Testis (tissue), 3 donors: ENCODE data around the gene ERC2. TPM values are rescaled to one million over a fixed set of nuclear protein-coding genes. Genes with fewer than 3 reads are reported as not detected.

Source experiments
- DNase-seq: peaks from one replicate; pipeline ENCODE4 v3.0.0-alpha.2; 2019
- H3K27ac ChIP-seq, 2 donors: fragments of 200-600 bp; sonication (generic); one replicate each; pipeline ENCODE4 v1.5.1; 2019
- H3K27me3 ChIP-seq: fragments of 200-600 bp; sonication (generic); one replicate; pipeline ENCODE4 v1.5.1; 2019
- H3K36me3 ChIP-seq: fragments of 200-600 bp; sonication (generic); one replicate; pipeline ENCODE4 v1.5.1; 2017; ENCODE audit warnings: low read depth; ENCODE audit errors: missing control alignments
- H3K4me1 ChIP-seq: fragments of 200-600 bp; sonication (generic); one replicate; pipeline ENCODE4 v1.5.1; 2019
- H3K4me3 ChIP-seq, 2 donors: fragments of 200-600 bp; sonication (generic); one replicate each; pipeline ENCODE4 v1.5.1; 2017 to 2019
- H3K9me3 ChIP-seq: fragments of 200-600 bp; sonication (generic); one replicate; pipeline ENCODE4 v1.5.1; 2017
- CTCF ChIP-seq, 3 experiments: fragments of 450-650 bp in 2 of 3; fragments of 200-600 bp in 1 of 3; sonication (generic) in 1 of 3; IDR thresholded peaks; one replicate each; pipeline ENCODE4 v1.5.1; 2016 to 2019; ENCODE audit warnings: antibody characterized with exemption in 3 of 3, mild to moderate bottlenecking in 2 of 3, moderate library complexity in 1 of 3
- POLR2A ChIP-seq: fragments of 450-650 bp; IDR thresholded peaks from one replicate; pipeline ENCODE4 v1.6.1; 2017; ENCODE audit warnings: antibody characterized with exemption, mild to moderate bottlenecking, moderate library complexity
- WGBS, 2 donors: methylation state at CpG; one replicate each; pipeline ENCODE4 v1.1.5; 2018; 5-methylcytosine and 5-hydroxymethylcytosine counted together
- intact Hi-C: fragments of 100-400 bp; cut with DNase I; formaldehyde crosslinking; loops from one replicate; pipeline ENCODE4 v1.15.1; 2023; ENCODE audit warnings: low total_unique reads
- polyA plus RNA-seq: library from polyadenylated mRNA; stranded (reverse); fragments of 350-450 nt; fragmentation: Illumina TruSeq; extraction: RNeasy Lipid Tissue Mini Kit (QIAGEN cat#74804); gene quantifications from one replicate; pipeline ENCODE4 v1.2.3, GENCODE V29; 2014; ENCODE audit warnings: low read depth, low replicate concordance; ENCODE audit not compliant: insufficient read depth
- total RNA-seq, 2 donors: library from RNA; depleted of rRNA; stranded (reverse); fragments of >200 nt; gene quantifications; one replicate each; pipeline ENCODE4 v1.2.3, GENCODE V29; 2016

The ERC2 gene
- total and polyA plus RNA-seq, 3 donors from 2014 or later = 1.9 to 6.1 (median 5.9) TPM

- WGBS, 2 donors = 84 to 94% methylated on average over 1 of the region's 1 CpG
- intact Hi-C loops = no loop called here
- no peaks in the 10 kb centered on the region for H3K27me3 ChIP-seq
- no peaks in the 10 kb centered on the region for H3K4me1 ChIP-seq
- H3K4me3 ChIP-seq = no peak overlapping the region
- no peak for DNase-seq
- no peak overlapping the region for H3K27ac ChIP-seq
- H3K9me3 ChIP-seq = no peaks in the 10 kb centered on the region
- TF ChIP-seq POLR2A (no peak), CTCF (IDR thresholded peaks at IDR 0.05) (no peak)
- no peaks in the 10 kb centered on the region for H3K36me3 ChIP-seq
Observed at GRCh38 chr3:55692295-55692956, 775.8 kb downstream of the ERC2 start.

DNA sequence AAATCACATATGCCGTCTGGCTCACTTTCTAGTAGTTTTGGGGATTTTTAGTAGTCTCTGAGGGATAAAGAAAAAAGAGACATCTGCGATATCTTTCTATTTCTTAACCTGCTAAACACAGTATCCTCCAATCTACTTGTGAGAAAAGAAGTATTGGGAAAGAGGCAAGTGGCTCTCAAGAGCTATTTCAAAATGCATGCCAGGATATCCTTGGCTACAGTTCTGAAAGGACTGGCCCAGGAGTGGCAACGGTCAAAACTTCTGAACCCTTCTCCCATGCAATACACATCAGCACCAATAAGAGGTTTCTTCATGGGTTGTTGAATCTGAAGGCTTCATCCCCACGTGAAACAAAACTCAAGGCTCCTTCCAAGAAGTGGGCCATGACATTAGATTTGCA is 777.1 kb downstream of the ERC2 start:
- no peak for DNase-seq
- no peaks in the 10 kb centered on the region for H3K4me1 ChIP-seq
- no peaks in the 10 kb centered on the region for H3K36me3 ChIP-seq
- no peak overlapping the region for H3K27ac ChIP-seq
- WGBS, 2 donors = 74 to 77% methylated on average over 4 of the region's 4 CpGs
- no peak overlapping the region for H3K4me3 ChIP-seq
- H3K9me3 ChIP-seq = no peaks in the 10 kb centered on the region
- TF ChIP-seq CTCF (IDR thresholded peaks at IDR 0.05) = no peak
- no peak for TF ChIP-seq POLR2A
- no peaks in the 10 kb centered on the region for H3K27me3 ChIP-seq
- intact Hi-C loops = no loop called here

- no peak for DNase-seq
- H3K9me3 ChIP-seq = no peaks in the 10 kb centered on the region
- H3K36me3 ChIP-seq = no peaks in the 10 kb centered on the region
- 88 to 92% methylated on average over 3 of the region's 3 CpGs for WGBS, 2 donors
- H3K27me3 ChIP-seq = no peaks in the 10 kb centered on the region
- no peaks in the 10 kb centered on the region for H3K4me1 ChIP-seq
- no peak for TF ChIP-seq CTCF (IDR thresholded peaks at IDR 0.05)
- TF ChIP-seq POLR2A = no peak
- intact Hi-C loops = no loop called here
- H3K27ac ChIP-seq = no peak overlapping the region
- no peak overlapping the region for H3K4me3 ChIP-seq
Observed at GRCh38 chr3:55690726-55691125, 777.5 kb downstream of the ERC2 start.

DNA sequence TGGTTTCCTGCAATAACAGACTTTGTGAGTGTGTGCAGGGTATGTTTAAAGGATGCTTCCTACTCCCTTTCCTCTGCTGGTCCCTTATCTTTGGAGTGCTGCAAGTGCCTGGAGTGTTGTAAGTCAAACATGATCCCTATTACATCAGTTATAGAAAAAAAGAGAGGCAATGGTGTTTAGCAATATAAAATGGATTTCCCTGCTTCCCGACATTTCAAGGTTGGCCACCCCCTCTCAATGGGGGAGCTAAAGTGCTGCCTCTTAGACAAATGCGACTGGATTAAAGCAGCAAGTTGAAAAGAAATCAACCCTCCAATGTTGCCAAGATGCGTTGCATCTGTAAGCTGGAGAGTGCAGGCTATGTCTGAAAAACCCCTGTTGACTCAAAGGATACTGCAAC is 778.1 kb downstream of the ERC2 start:
- no peaks in the 10 kb centered on the region for H3K9me3 ChIP-seq
- TF ChIP-seq CTCF (IDR thresholded peaks at IDR 0.05) (no peak), POLR2A (no peak)
- no peaks in the 10 kb centered on the region for H3K27me3 ChIP-seq
- H3K4me3 ChIP-seq = no peak overlapping the region
- 70 to 85% methylated on average over 3 of the region's 3 CpGs for WGBS, 2 donors
- H3K36me3 ChIP-seq = no peaks in the 10 kb centered on the region
- H3K4me1 ChIP-seq = no peaks in the 10 kb centered on the region
- DNase-seq = no peak
- H3K27ac ChIP-seq = no peak overlapping the region
- intact Hi-C loops = no loop called here

DNA sequence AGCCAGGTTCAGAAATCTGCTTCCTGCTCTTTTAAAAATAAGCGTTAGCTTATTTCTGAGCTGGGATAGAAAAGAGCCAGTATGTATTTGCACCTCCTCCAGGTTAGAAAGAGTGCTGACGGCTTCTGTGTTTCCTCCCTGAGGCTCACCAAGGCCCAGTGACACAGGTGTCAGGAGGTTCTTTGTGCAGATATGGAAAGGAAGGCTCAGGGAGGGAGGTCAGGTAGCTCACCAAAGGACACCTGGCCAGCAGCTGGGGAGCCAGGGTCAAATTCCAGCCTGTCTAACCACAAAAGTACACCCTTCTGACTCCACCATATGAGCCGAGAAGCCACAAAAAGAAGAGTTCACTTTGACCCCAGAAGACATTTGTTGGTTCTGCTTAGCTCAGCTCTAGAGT is 780.1 kb downstream of the ERC2 start:
- 93% methylated on average over 3 of the region's 3 CpGs for WGBS, 2 donors
- intact Hi-C loops = no loop called here
- no peak for DNase-seq
- H3K27ac ChIP-seq = no peak overlapping the region
- H3K9me3 ChIP-seq = no peaks in the 10 kb centered on the region
- H3K4me3 ChIP-seq = no peak overlapping the region
- TF ChIP-seq CTCF (IDR thresholded peaks at IDR 0.05) (no peak), POLR2A (no peak)
- H3K4me1 ChIP-seq = no peaks in the 10 kb centered on the region
- H3K27me3 ChIP-seq = no peaks in the 10 kb centered on the region
- no peaks in the 10 kb centered on the region for H3K36me3 ChIP-seq
